IMR-90 (cell line): ENCODE data around the gene TIAM1.

Experiments
- CEBPB ChIP-seq: IDR thresholded peaks from 2 replicates; pipeline ENCODE4 v1.6.1; 2012; ENCODE audit warnings: low read depth, low read length, improper control_type of control experiment
- FOS ChIP-seq: fragments of 150-350 bp; IDR thresholded peaks from 2 replicates; pipeline ENCODE4 v1.6.1; 2016; ENCODE audit warnings: low read depth, low read length
- POLR2A ChIP-seq: IDR thresholded peaks from 2 replicates; pipeline ENCODE4 v1.6.1; 2012; ENCODE audit warnings: mild to moderate bottlenecking, low read depth, low read length
- RAD21 ChIP-seq: IDR thresholded peaks from 2 replicates; pipeline ENCODE4 v1.6.1; 2012; ENCODE audit warnings: low read length, improper control_type of control experiment
- RCOR1 ChIP-seq: IDR thresholded peaks from 2 replicates; pipeline ENCODE4 v1.6.1; 2012; ENCODE audit warnings: mild to moderate bottlenecking, low read length, improper control_type of control experiment; ENCODE audit not compliant: insufficient replicate concordance
- SMC3 ChIP-seq: fragments of 150-350 bp; IDR thresholded peaks from 2 replicates; pipeline ENCODE4 v1.6.1; 2016; ENCODE audit warnings: low read depth, mild to moderate bottlenecking, antibody characterized with exemption, low read length, moderate library complexity
- USF2 ChIP-seq: fragments of 150-350 bp; IDR thresholded peaks from 2 replicates; pipeline ENCODE4 v1.6.1; 2017; ENCODE audit warnings: mild to moderate bottlenecking, antibody characterized with exemption, low read length, low read depth
- TF ChIP-seq, protein P1 (sequence below): conservative IDR thresholded peaks from 2 replicates; pipeline ENCODE4 v1.5.1; 2012; ENCODE audit warnings: mild to moderate bottlenecking, low read depth, low read length, improper control_type of control experiment

DNA sequence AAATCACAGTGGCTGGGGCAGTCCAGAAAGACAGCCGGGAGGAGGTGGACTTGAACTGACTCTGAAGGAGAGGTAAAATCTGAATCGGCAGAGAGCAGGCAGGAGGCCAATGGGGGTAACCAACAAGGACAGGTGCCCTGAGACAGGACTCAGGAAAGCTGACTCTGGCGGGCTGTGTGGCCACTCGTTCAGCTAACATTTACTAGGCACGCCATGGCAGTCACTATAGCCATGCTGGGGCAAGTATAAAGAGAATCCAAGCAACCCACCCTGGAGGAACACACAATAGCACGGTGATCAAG is 7.4 kb downstream of the TIAM1 start:
- TF ChIP-seq, protein P1, sequence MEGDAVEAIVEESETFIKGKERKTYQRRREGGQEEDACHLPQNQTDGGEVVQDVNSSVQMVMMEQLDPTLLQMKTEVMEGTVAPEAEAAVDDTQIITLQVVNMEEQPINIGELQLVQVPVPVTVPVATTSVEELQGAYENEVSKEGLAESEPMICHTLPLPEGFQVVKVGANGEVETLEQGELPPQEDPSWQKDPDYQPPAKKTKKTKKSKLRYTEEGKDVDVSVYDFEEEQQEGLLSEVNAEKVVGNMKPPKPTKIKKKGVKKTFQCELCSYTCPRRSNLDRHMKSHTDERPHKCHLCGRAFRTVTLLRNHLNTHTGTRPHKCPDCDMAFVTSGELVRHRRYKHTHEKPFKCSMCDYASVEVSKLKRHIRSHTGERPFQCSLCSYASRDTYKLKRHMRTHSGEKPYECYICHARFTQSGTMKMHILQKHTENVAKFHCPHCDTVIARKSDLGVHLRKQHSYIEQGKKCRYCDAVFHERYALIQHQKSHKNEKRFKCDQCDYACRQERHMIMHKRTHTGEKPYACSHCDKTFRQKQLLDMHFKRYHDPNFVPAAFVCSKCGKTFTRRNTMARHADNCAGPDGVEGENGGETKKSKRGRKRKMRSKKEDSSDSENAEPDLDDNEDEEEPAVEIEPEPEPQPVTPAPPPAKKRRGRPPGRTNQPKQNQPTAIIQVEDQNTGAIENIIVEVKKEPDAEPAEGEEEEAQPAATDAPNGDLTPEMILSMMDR, result no peak
- TF ChIP-seq SMC3 (no peak), CEBPB (no peak), RCOR1 (no peak), FOS (no peak), USF2 (no peak), POLR2A (no peak), RAD21 (no peak)
